ENCODE results near the gene CYP19A1.

Gene CYP19A1

DNA sequence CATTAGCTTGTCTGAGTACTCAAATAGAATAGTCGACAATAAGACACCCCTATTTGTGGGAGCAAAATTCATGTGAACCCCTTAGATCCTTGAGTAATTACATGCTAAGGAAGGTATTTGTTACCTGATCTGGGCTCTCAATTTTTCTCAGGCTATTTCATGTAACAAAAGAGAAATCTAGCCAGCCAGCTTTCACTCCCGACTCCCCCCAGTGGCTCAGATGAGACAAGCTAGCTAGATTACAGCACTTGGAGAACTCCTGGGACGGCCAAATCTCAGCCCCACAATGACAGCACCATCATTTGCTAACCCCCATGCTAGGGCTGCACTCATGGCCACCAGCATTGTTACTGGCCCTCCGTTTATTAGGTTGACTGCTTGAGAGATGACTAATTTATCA lies 44.4 kb upstream of the CYP19A1 start:
- H3K4me3 ChIP-seq (replicated peaks; ENCODE audit: insufficient read depth, low read length): no peak overlapping the region
- H3K27me3 ChIP-seq (ENCODE audit: insufficient read depth, poor library complexity, severe bottlenecking): no peaks in the 10 kb centered on the region
- DNase-seq (ENCODE audit: low read depth in 1 of 2, low spot score in 1 of 2): peak in 1 of 2 experiments; percentile 45
- no peak overlapping the region for H3K27ac ChIP-seq (replicated peaks)
- no peak for TF ChIP-seq SPI1 (IDR thresholded peaks at IDR 0.05; ENCODE audit: borderline replicate concordance, low read depth)
- TF ChIP-seq, protein P1, sequence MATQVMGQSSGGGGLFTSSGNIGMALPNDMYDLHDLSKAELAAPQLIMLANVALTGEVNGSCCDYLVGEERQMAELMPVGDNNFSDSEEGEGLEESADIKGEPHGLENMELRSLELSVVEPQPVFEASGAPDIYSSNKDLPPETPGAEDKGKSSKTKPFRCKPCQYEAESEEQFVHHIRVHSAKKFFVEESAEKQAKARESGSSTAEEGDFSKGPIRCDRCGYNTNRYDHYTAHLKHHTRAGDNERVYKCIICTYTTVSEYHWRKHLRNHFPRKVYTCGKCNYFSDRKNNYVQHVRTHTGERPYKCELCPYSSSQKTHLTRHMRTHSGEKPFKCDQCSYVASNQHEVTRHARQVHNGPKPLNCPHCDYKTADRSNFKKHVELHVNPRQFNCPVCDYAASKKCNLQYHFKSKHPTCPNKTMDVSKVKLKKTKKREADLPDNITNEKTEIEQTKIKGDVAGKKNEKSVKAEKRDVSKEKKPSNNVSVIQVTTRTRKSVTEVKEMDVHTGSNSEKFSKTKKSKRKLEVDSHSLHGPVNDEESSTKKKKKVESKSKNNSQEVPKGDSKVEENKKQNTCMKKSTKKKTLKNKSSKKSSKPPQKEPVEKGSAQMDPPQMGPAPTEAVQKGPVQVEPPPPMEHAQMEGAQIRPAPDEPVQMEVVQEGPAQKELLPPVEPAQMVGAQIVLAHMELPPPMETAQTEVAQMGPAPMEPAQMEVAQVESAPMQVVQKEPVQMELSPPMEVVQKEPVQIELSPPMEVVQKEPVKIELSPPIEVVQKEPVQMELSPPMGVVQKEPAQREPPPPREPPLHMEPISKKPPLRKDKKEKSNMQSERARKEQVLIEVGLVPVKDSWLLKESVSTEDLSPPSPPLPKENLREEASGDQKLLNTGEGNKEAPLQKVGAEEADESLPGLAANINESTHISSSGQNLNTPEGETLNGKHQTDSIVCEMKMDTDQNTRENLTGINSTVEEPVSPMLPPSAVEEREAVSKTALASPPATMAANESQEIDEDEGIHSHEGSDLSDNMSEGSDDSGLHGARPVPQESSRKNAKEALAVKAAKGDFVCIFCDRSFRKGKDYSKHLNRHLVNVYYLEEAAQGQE (IDR thresholded peaks at IDR 0.05; ENCODE audit: insufficient replicate concordance, low read depth): no peak
- TF ChIP-seq, protein P2, sequence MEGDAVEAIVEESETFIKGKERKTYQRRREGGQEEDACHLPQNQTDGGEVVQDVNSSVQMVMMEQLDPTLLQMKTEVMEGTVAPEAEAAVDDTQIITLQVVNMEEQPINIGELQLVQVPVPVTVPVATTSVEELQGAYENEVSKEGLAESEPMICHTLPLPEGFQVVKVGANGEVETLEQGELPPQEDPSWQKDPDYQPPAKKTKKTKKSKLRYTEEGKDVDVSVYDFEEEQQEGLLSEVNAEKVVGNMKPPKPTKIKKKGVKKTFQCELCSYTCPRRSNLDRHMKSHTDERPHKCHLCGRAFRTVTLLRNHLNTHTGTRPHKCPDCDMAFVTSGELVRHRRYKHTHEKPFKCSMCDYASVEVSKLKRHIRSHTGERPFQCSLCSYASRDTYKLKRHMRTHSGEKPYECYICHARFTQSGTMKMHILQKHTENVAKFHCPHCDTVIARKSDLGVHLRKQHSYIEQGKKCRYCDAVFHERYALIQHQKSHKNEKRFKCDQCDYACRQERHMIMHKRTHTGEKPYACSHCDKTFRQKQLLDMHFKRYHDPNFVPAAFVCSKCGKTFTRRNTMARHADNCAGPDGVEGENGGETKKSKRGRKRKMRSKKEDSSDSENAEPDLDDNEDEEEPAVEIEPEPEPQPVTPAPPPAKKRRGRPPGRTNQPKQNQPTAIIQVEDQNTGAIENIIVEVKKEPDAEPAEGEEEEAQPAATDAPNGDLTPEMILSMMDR (IDR thresholded peaks at IDR 0.05; ENCODE audit: insufficient read depth, low read length): peak; percentile 41

DNA sequence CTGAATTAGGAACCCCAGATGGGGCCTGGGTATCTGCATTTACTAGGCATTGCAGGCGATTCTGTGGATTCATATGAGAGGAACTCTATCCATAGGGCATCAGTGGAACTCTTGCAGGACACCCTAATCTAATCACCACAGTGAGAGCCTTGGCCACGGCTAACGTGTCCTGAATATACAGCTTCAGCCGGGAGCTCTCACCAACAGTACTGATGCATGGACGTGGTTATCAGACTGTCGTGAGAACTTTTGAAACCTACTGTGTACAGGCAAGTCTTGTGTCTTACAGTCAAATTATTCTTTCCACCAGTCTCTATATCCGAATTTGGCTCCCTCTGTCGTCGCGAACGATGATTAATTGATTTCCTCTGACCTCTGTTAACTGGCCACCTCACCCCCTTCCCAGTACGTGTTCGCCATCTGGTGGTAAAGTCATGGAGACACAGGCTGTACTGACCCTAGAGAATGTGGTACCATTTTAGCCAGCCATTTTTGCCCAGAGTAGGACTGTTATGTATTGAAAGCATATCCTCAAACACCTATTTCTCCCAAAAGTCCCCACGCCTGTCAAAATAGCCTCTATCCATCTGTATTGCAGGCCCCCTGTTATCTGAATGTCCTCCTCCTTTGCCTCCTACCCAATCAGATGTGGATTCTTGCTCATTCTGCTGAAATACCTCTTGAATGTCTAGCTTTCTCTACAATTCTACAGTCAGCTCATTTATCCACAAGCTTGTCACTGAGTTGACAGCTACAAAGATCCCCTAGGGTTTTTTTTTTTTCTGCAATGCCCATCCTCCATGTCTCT lies 42.8 kb upstream of the CYP19A1 start:
- peak; percentile 73 to 82 for DNase-seq (ENCODE audit: low read depth in 1 of 2, low spot score in 1 of 2)
- Histone ChIP-seq H3K27me3 (ENCODE audit: insufficient read depth, poor library complexity, severe bottlenecking) (no peaks in the 10 kb centered on the region), H3K27ac (replicated peaks) (no peak overlapping the region), H3K4me3 (replicated peaks; ENCODE audit: insufficient read depth, low read length) (no peak overlapping the region)
- TF ChIP-seq, protein P2 (IDR thresholded peaks at IDR 0.05; ENCODE audit: insufficient read depth, low read length): peak; percentile 96
- no peak for TF ChIP-seq POLR2AphosphoS5 (IDR thresholded peaks at IDR 0.05; ENCODE audit: low read depth)

DNA sequence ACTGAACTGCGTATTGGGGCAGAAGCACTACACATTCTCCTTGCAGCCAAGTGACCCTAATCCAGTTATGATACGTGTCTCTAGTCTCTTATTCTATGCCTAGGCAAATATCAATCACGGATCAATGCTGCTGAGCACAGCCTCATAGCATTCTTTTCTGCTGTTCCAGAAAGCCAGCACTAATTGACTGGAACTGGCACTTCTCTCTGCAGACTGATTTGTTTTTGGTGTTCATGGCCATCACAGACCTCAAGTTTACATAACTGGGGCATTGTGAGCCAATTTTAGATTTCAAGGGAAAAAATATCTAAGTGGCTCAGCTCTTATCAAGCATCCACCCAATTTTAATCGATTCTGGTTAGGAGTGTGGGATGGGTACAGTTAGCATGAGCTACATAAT lies 41.0 kb upstream of the CYP19A1 start:
- TF ChIP-seq SPI1 (IDR thresholded peaks at IDR 0.05; ENCODE audit: borderline replicate concordance, low read depth) (no peak), GABPA (IDR thresholded peaks at IDR 0.05; ENCODE audit: low read depth) (no peak), POLR2AphosphoS5 (IDR thresholded peaks at IDR 0.05; ENCODE audit: low read depth) (no peak)
- TF ChIP-seq, protein P1 (IDR thresholded peaks at IDR 0.05; ENCODE audit: insufficient replicate concordance, low read depth): no peak
- TF ChIP-seq, protein P2 (IDR thresholded peaks at IDR 0.05; ENCODE audit: insufficient read depth, low read length): no peak
- no peak for DNase-seq (ENCODE audit: low read depth in 1 of 2, low spot score in 1 of 2)
- no peaks in the 10 kb centered on the region for H3K27me3 ChIP-seq (ENCODE audit: insufficient read depth, poor library complexity, severe bottlenecking)
- no peak overlapping the region for H3K27ac ChIP-seq (replicated peaks)
- no peak overlapping the region for H3K4me3 ChIP-seq (replicated peaks; ENCODE audit: insufficient read depth, low read length)

DNA sequence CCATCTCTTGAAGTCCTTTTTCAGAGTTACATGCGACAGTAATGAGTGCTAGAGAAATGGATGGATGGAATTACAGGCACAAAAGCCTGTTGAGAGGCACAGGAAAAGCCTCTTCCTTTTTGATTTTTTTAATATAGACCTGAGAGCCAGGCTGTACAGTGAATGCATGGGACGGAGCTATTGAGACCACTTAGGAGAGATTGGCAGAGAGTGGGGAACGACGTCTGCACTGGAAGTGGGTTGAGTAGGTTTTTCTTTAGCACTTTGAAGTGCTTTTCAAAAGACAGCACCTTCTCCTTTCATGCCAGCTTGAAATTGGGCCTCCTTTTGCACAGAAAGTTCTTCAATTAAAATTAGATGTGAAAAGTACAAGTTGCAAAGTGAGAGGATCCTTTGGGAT lies 40.0 kb upstream of the CYP19A1 start:
- Histone ChIP-seq H3K27me3 (ENCODE audit: insufficient read depth, poor library complexity, severe bottlenecking) (no peaks in the 10 kb centered on the region), H3K4me3 (replicated peaks; ENCODE audit: insufficient read depth, low read length) (no peak overlapping the region), H3K27ac (replicated peaks) (no peak overlapping the region)
- TF ChIP-seq, protein P2 (IDR thresholded peaks at IDR 0.05; ENCODE audit: insufficient read depth, low read length): no peak
- no peak for TF ChIP-seq POLR2AphosphoS5 (IDR thresholded peaks at IDR 0.05; ENCODE audit: low read depth)
- TF ChIP-seq, protein P1 (IDR thresholded peaks at IDR 0.05; ENCODE audit: insufficient replicate concordance, low read depth): no peak
- TF ChIP-seq GABPA (IDR thresholded peaks at IDR 0.05; ENCODE audit: low read depth): no peak
- TF ChIP-seq SPI1 (IDR thresholded peaks at IDR 0.05; ENCODE audit: borderline replicate concordance, low read depth): no peak
- DNase-seq (ENCODE audit: low read depth in 1 of 2, low spot score in 1 of 2): no peak

Measured in HL-60 (cell line).